GM10248 (cell line): ENCODE results near the gene FSTL5.

Experiments
- CTCF ChIA-PET: fragments of 300-600 bp; sonication (Branson Sonifier 250); formaldehyde crosslinking; extraction: SDS; loops from one replicate; lab custom pipeline; 2021; ENCODE audit warnings: antibody characterized with exemption; lab: Yijun Ruan, JAX
- POLR2A ChIA-PET: fragments of 350-650 bp; sonication (Branson Sonifier 250); formaldehyde crosslinking; extraction: SDS; loops from one replicate; lab custom pipeline; 2020; ENCODE audit warnings: antibody characterized with exemption; lab: Yijun Ruan, JAX
- DNase-seq: peaks from one replicate; pipeline ENCODE4 v3.0.0; 2012; ENCODE audit errors: extremely low spot score
- TF ChIP-seq, protein P1 (sequence below): IDR thresholded peaks from 2 replicates; pipeline ENCODE4 v1.5.1; 2012; ENCODE audit warnings: mild to moderate bottlenecking, low read depth; ENCODE audit errors: extremely low read depth, missing control alignments, control extremely low read depth

FSTL5 gene

DNA sequence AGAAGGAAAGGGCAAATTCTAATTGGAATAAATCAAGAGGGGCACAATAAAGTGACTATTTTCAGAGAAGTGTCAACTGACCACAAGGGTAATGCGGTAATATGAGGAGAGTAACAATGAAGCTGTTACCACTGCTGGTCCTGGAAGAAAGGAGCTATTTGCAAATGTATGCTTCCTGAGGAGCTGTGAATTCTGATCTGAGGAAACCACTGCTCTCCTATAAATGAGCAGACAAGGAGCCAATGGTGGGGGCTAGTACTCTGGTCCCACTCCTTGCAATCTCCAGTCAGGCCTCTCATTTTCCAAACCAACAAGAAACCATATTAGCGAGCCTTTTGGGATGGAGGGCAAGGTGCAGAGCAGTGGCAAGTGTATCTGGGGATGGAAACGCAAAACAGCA lies 770.2 kb downstream of the FSTL5 start:
- no peak for DNase-seq
- TF ChIP-seq, protein P1, sequence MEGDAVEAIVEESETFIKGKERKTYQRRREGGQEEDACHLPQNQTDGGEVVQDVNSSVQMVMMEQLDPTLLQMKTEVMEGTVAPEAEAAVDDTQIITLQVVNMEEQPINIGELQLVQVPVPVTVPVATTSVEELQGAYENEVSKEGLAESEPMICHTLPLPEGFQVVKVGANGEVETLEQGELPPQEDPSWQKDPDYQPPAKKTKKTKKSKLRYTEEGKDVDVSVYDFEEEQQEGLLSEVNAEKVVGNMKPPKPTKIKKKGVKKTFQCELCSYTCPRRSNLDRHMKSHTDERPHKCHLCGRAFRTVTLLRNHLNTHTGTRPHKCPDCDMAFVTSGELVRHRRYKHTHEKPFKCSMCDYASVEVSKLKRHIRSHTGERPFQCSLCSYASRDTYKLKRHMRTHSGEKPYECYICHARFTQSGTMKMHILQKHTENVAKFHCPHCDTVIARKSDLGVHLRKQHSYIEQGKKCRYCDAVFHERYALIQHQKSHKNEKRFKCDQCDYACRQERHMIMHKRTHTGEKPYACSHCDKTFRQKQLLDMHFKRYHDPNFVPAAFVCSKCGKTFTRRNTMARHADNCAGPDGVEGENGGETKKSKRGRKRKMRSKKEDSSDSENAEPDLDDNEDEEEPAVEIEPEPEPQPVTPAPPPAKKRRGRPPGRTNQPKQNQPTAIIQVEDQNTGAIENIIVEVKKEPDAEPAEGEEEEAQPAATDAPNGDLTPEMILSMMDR: no peak
- POLR2A ChIA-PET: no interaction called here
- CTCF ChIA-PET: interaction anchor here (1.2 to 1.5 kb wide), 2 partner anchors 8 to 14 kb away, joined by 4 to 5 read pairs; no protein-coding TSS in a partner anchor

DNA sequence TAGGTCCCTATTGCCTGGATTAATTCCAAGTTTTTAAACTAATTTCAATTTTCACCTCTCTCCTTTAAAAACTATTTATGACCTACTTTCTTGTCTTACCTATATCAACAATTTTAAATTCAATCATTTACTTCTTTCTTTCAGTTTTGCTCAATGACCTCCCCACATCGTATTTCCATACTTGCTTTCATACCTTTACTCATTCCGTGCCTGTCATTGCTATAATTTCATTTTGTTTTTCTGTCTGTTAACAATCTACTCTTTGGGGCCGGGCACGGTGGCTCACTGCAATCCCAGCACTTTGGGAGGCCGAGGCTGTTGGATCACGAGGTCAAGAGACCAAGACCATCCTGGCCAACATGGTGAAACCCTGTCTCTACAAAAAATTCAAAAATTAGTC lies 781.1 kb downstream of the FSTL5 start:
- ChIA-PET POLR2A (no interaction called here), CTCF (no interaction called here)
- TF ChIP-seq, protein P1: no peak
- no peak for DNase-seq

GRCh38 chr4:161376275-161376674 lies 787.5 kb downstream of the FSTL5 start:
- TF ChIP-seq, protein P1: no peak
- CTCF ChIA-PET: no interaction called here
- POLR2A ChIA-PET: no interaction called here
- DNase-seq: no peak

GRCh38 chr4:161364681-161365080 lies 799.1 kb downstream of the FSTL5 start:
- TF ChIP-seq, protein P1: no peak
- POLR2A ChIA-PET: no interaction called here
- no peak for DNase-seq
- CTCF ChIA-PET: no interaction called here

DNA sequence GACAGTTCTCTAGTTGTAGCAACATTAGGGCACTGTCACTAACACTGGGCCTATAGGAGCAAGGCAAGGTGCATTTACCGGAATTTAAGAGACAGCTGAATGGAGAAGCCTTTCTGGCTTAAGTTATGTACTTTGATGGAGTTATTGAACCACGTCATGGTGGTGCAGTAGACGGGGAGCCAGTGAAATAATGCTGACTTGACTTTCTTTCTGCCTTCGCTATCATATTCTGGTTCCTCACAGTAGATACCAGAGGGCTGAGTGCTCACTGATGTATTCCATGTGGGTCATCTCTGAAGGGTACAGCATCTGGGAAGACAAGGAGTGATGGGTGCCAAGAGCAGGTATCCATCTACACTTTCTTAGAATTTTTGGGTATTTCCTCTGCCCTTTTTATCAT lies 802.8 kb downstream of the FSTL5 start:
- POLR2A ChIA-PET: no interaction called here
- TF ChIP-seq, protein P1: no peak

GRCh38 chr4:161359491-161359890 lies 804.3 kb downstream of the FSTL5 start:
- POLR2A ChIA-PET: no interaction called here
- TF ChIP-seq, protein P1: no peak
- CTCF ChIA-PET: no interaction called here
- no peak for DNase-seq

More for the DNA sequence above, 802.8 kb downstream of the FSTL5 start:
- DNase-seq: no peak
- CTCF ChIA-PET: no interaction called here

DNA sequence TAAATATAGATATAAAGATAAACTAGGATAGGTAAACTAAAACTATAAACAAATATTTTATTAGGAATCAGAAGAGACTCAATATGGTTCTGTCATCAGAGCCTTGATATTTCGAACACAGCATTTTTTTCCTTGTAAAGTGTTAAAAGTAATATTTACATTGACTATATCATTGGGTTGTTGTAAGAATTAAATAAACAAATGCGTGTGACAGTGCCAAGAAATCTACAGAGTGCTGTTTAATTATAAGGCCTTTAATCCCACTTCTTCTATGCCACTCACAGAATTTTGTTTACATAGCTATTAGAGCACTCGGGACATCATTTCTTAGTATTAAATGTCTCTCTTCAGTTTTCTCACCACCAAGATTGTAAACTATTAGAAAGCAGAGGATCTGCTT lies 807.4 kb downstream of the FSTL5 start:
- CTCF ChIA-PET: no interaction called here
- POLR2A ChIA-PET: no interaction called here
- TF ChIP-seq, protein P1: no peak
- no peak for DNase-seq
